DND-41 (cell line): ENCODE results near the gene CHKB.

Source experiments
- ATAC-seq: fragments of 200-7000 bp; cut with Tn5 transposase; 3 replicates; pipeline ENCODE4 v1.9.1; 2021; ENCODE audit warnings: low read depth; ENCODE audit not compliant: insufficient read depth
- DNase-seq: peaks from one replicate; pipeline ENCODE4 v3.0.0-alpha.2; 2020
- H2AFZ ChIP-seq: 2 replicates; pipeline ENCODE4 v1.6.0; 2012; ENCODE audit warnings: low read depth, low read length
- H3K27ac ChIP-seq: 2 replicates; pipeline ENCODE4 v1.5.1; 2012; ENCODE audit warnings: low read length, inconsistent platforms
- H3K27me3 ChIP-seq: fragments of 200-600 bp; sonication (generic); 2 replicates; pipeline ENCODE4 v1.6.0; 2012; ENCODE audit warnings: low read length, mild to moderate bottlenecking, inconsistent platforms; ENCODE audit not compliant: insufficient read depth, poor library complexity
- H3K36me3 ChIP-seq: 2 replicates; pipeline ENCODE4 v1.5.1; 2012; ENCODE audit warnings: low read length, inconsistent platforms; ENCODE audit not compliant: insufficient read depth
- H3K4me1 ChIP-seq: 2 replicates; pipeline ENCODE4 v1.5.1; 2012; ENCODE audit warnings: mild to moderate bottlenecking, low read length; ENCODE audit not compliant: insufficient read depth
- H3K4me2 ChIP-seq: 2 replicates; pipeline ENCODE4 v1.6.0; 2012; ENCODE audit warnings: mild to moderate bottlenecking, moderate library complexity, low read length, inconsistent platforms; ENCODE audit not compliant: insufficient read depth
- H3K4me3 ChIP-seq, 2 experiments: fragments of 200-600 bp in 1 of 2; shearing (Covaris generic) in 1 of 2; 2 replicates each; pipeline ENCODE4 v1.5.1; 2012 to 2016; ENCODE audit warnings: inconsistent platforms in 2 of 2, low read length in 2 of 2, mild to moderate bottlenecking in 2 of 2, low read depth in 1 of 2, moderate library complexity in 1 of 2
- H3K79me2 ChIP-seq: 2 replicates; pipeline ENCODE4 v1.6.0; 2012; ENCODE audit warnings: low read length, inconsistent platforms; ENCODE audit not compliant: insufficient read depth
- H3K9ac ChIP-seq: 2 replicates; pipeline ENCODE4 v1.6.0; 2012; ENCODE audit warnings: low read depth, mild to moderate bottlenecking, inconsistent platforms, low read length, moderate library complexity
- H3K9me3 ChIP-seq: 2 replicates; pipeline ENCODE4 v1.5.1; 2012; ENCODE audit warnings: low read length, moderate library complexity, mild to moderate bottlenecking, inconsistent platforms; ENCODE audit not compliant: insufficient read depth, severe bottlenecking
- H4K20me1 ChIP-seq: 2 replicates; pipeline ENCODE4 v1.6.0; 2012; ENCODE audit warnings: low read length; ENCODE audit not compliant: insufficient read depth
- EZH2 ChIP-seq: IDR thresholded peaks from 3 replicates; pipeline ENCODE4 v1.6.1; 2012; ENCODE audit warnings: borderline replicate concordance, low read depth, mild to moderate bottlenecking, moderate library complexity, low read length, inconsistent platforms; ENCODE audit not compliant: severe bottlenecking
- TF ChIP-seq, protein P1 (sequence below): IDR thresholded peaks from 2 replicates; pipeline ENCODE4 v1.5.1; 2012; ENCODE audit warnings: borderline replicate concordance, low read length, moderate library complexity, mild to moderate bottlenecking; ENCODE audit not compliant: poor library complexity, severe bottlenecking; ENCODE audit errors: extremely low read depth

The CHKB gene

DNA sequence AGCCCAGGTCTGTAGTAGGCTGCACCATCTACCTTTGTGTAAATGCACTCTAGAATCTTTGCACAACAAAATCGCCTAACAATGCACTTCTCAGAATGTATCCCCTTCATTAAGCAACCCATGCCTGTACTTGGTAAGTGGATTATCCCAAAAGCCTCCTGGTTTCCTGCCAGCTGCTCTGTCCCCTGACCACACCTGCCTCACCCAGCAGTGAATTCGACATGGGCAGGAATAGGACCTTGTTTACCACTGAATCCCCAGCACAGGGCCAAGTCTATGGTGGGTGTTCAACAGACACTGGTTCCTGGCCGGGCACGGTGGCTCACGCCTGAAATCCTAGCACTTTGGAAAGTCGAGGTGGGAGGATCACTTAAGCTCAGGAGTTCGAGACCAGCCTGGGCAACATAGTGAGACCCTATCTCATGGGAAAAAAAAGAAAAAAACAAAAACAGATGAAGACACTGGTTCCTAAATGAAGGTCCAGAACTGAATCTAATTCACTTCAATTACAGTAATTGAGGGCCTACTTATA, 14.9 kb downstream of the CHKB start:
- TF ChIP-seq, protein P1, sequence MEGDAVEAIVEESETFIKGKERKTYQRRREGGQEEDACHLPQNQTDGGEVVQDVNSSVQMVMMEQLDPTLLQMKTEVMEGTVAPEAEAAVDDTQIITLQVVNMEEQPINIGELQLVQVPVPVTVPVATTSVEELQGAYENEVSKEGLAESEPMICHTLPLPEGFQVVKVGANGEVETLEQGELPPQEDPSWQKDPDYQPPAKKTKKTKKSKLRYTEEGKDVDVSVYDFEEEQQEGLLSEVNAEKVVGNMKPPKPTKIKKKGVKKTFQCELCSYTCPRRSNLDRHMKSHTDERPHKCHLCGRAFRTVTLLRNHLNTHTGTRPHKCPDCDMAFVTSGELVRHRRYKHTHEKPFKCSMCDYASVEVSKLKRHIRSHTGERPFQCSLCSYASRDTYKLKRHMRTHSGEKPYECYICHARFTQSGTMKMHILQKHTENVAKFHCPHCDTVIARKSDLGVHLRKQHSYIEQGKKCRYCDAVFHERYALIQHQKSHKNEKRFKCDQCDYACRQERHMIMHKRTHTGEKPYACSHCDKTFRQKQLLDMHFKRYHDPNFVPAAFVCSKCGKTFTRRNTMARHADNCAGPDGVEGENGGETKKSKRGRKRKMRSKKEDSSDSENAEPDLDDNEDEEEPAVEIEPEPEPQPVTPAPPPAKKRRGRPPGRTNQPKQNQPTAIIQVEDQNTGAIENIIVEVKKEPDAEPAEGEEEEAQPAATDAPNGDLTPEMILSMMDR: no peak
- no peak for DNase-seq
- Histone ChIP-seq H3K79me2 (no peaks in the 10 kb centered on the region), H3K4me1 (peaks cover 10% of the 10 kb centered on the region), H3K9ac (no peak overlapping the region), H4K20me1 (no peaks in the 10 kb centered on the region; the same call in 1 of the 2 replicates), H2AFZ (no peak overlapping the region), H3K27ac (no peak overlapping the region), H3K27me3 (no peaks in the 10 kb centered on the region), H3K36me3 (peaks cover 52% of the 10 kb centered on the region), H3K4me2 (no peak overlapping the region), H3K4me3 (no peak overlapping the region), H3K9me3 (no peaks in the 10 kb centered on the region)
- no peak for ATAC-seq

DNA sequence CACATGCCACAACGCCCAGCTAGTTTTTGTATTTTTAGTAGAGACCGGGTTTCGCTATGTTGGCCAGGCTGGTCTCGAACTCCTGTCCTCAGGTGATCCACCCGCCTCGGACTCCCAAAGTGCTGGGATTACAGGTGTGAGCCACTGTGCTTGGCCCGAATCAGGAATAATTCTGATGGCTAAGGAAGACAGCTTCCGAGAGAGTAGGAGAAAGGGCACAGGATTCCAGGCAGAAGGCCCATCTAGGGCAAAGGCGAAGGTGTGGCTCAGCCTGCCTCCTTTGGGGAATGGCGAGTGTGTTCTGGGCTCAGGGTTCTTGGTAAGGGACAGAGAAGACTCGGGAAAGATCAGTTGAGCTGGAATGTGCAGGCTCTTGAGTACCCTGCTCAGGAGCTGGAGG, 18.4 kb downstream of the CHKB start:
- peaks cover 11% of the 10 kb centered on the region for H3K4me1 ChIP-seq
- H3K4me3 ChIP-seq: no peak overlapping the region
- H3K36me3 ChIP-seq: peaks cover 17% of the 10 kb centered on the region
- no peak overlapping the region for H3K27ac ChIP-seq
- H3K4me2 ChIP-seq: no peak overlapping the region
- H2AFZ ChIP-seq: no peak overlapping the region
- no peaks in the 10 kb centered on the region for H4K20me1 ChIP-seq
- H3K9me3 ChIP-seq: no peaks in the 10 kb centered on the region
- no peaks in the 10 kb centered on the region for H3K79me2 ChIP-seq
- no peak for DNase-seq
- no peak overlapping the region for H3K9ac ChIP-seq
- no peak for ATAC-seq
- no peaks in the 10 kb centered on the region for H3K27me3 ChIP-seq
- TF ChIP-seq EZH2: no peak
- TF ChIP-seq, protein P1: no peak

DNA sequence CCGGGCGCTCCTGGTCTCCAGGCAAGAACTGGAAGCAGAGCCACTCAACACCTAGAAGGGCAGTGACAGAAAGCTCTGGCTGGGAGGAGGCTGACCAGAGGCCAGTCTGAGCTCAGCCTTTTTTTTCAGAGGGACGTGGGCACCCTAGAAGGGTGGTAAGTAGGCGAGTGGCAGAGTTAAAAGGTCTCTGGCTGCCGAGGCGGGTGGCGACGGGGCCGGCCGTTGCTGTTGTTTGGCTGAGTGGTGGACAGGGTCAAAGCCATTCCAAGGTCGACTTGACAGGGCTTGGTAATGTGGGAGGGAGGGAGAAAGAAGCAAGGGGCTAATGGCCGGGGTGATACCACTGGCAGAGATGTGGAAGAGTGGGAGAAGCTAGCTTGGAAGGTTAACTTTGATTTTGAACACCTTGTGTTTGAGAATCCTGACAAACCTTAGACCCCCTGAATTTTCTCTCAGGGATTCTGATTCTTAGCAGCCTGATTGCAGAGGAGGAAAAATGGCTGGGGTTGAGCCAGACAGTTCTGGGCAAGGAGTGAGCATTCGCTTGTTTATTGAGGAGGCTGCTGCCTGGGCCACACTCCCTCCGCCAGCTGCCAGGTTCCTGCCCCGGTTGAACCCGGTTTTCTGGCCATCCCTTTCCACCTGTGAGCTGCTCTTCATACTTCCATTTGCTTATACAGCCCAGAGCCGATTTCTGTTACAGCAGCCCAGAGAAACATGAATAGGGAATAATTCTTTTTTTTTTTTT, 19.1 kb downstream of the CHKB start:
- DNase-seq (no peak), ATAC-seq (no peak)
- Histone ChIP-seq H3K4me3 (peak overlapping the region; percentile 19 to 63; a peak in 3 of 4 replicates), H2AFZ (peak overlapping the region; percentile 80), H3K4me2 (peak overlapping the region; percentile 95), H3K9me3 (no peaks in the 10 kb centered on the region), H3K27ac (peak overlapping the region; percentile 50; the same call in 1 of the 2 replicates), H4K20me1 (no peaks in the 10 kb centered on the region), H3K36me3 (peaks cover 10% of the 10 kb centered on the region), H3K27me3 (no peaks in the 10 kb centered on the region), H3K4me1 (peaks cover 11% of the 10 kb centered on the region), H3K79me2 (no peaks in the 10 kb centered on the region), H3K9ac (peak overlapping the region; percentile 54)
- no peak for TF ChIP-seq EZH2
- TF ChIP-seq, protein P1: no peak
